ENCODE results near the gene FALEC. TPM values are rescaled to one million over a fixed set of nuclear protein-coding genes. Genes with fewer than 3 reads are reported as not detected.

The FALEC gene
- total RNA-seq, 4 donors from 2014 or later = not detected

DNA sequence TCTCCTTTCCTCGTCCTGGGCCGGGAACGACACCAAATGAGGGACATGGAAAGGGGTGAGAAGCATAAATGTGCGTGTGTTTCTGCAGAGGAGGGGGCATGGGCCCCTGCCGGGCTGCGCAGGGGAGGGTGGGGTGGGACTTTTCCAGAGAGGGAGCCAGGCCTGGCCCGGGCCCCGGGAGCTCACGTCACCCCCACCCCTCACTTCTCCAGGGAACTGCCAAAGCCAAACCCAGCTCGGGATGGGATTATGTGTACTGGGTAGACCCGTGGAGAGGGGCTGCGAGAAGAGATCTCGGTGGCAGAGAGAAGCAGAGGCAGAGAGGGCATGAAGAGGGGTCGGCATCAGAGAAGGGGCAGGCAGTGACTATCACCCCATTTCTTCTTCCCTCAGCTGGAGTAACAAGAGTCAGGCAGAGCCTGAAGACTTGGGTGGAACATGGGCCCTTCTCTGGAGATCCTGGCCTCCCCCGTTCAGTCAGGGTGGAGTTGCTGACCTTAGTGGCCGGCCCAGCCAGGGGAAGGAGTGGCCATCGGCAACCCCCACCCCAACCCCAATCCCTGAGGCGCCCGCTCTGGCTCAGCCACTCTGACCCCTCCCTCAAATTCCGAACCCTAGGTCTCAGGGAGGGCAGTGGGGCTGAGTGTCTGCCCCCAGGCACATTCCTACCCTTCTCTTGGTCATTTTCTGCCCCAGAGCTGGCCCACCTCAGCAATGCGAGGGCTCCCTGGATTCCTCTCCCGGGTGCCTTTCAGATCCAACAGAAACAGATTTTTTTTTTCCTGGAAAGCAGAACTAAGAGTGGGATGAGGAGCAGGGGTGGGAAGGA, 34.9 kb downstream of the FALEC start:
- H3K27me3 ChIP-seq = peaks cover 3% of the 10 kb centered on the region
- in situ Hi-C loops (cut with MboI; ENCODE audit: low pct_ligation_motif_present in 1 of 4, low pct_unique_long_range_greater_than_20kb in 1 of 4, low sequenced_read_pairs in 3 of 4) (no loop called here), intact Hi-C loops (cut with DNase I; ENCODE audit: low total_unique reads) (no loop called here)
- no peaks in the 10 kb centered on the region for H3K36me3 ChIP-seq
- H3K9me3 ChIP-seq = no peaks in the 10 kb centered on the region
- peak overlapping the region; percentile 79 to 86 (median 84) for H3K27ac ChIP-seq
- WGBS, 2 donors (ENCODE audit: low coverage in 1 of 2) = 53 to 60% methylated on average over 1 to 19 of the region's 22 CpGs
- peak; percentile 19 for DNase-seq
- H3K4me1 ChIP-seq = peaks cover 6 to 45% (median 37%) of the 10 kb centered on the region in 4 donors
- peak overlapping the region in 2 of 4 donors; percentile 58 to 65 for H3K4me3 ChIP-seq
- TF ChIP-seq EP300 (IDR thresholded peaks at IDR 0.05; ENCODE audit: low read depth) = no peak
- peak in 1 of 3 donors; percentile 4 for TF ChIP-seq POLR2AphosphoS5 (IDR thresholded peaks at IDR 0.05)

DNA sequence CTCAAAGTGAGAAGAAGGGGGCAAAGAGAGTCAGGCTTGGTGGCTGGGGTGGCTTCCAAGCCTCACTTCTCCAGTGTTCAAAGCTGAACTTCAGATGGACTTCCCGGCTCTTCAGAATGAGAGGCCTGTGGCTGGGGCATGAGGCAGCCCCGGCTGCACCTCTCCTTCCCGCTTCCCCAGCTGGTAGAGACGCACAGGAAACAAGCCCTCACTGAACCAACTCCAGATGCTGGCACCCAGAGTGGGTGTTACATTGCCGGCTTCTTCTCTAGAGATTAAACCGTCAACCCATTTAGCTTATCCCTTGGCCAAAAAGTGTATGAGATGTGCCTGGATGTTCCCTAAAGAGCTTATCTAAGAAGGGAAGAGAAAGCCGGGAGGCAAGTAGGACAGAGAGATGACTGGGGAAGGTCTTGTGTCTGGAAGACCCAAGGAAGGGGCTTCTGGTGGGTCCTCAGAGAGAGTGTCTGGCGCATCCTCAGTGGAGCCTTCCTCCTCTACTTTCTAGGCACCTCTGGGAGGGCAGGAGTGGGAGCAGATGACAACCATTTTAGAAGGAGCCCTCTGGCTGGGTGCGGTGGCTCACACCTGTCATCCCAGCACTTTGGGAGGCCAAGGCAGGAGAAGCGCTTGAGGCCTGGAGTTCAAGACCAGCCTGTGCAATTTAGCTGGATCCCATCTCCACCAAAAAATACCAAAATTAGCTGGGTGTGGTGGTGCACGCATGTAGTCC, 35.7 kb downstream of the FALEC start:
- intact Hi-C loops (cut with DNase I; ENCODE audit: low total_unique reads) (no loop called here), in situ Hi-C loops (cut with MboI; ENCODE audit: low pct_ligation_motif_present in 1 of 4, low pct_unique_long_range_greater_than_20kb in 1 of 4, low sequenced_read_pairs in 3 of 4) (no loop called here)
- Histone ChIP-seq H3K4me1 (peaks cover 6 to 45% (median 37%) of the 10 kb centered on the region in 4 donors), H3K27ac (peak overlapping the region; percentile 79 to 86 (median 84)), H3K27me3 (peaks cover 3% of the 10 kb centered on the region), H3K9me3 (no peaks in the 10 kb centered on the region), H3K36me3 (no peaks in the 10 kb centered on the region), H3K4me3 (no peak overlapping the region)
- peak; percentile 21 for DNase-seq
- 74 to 81% methylated on average over 7 to 11 of the region's 11 CpGs for WGBS, 2 donors (ENCODE audit: low coverage in 1 of 2)
- no peak for TF ChIP-seq POLR2AphosphoS5 (IDR thresholded peaks at IDR 0.05)
- TF ChIP-seq POLR2A (IDR thresholded peaks at IDR 0.05) = no peak
- TF ChIP-seq EP300 (IDR thresholded peaks at IDR 0.05; ENCODE audit: low read depth) = no peak
- TF ChIP-seq, protein P1, sequence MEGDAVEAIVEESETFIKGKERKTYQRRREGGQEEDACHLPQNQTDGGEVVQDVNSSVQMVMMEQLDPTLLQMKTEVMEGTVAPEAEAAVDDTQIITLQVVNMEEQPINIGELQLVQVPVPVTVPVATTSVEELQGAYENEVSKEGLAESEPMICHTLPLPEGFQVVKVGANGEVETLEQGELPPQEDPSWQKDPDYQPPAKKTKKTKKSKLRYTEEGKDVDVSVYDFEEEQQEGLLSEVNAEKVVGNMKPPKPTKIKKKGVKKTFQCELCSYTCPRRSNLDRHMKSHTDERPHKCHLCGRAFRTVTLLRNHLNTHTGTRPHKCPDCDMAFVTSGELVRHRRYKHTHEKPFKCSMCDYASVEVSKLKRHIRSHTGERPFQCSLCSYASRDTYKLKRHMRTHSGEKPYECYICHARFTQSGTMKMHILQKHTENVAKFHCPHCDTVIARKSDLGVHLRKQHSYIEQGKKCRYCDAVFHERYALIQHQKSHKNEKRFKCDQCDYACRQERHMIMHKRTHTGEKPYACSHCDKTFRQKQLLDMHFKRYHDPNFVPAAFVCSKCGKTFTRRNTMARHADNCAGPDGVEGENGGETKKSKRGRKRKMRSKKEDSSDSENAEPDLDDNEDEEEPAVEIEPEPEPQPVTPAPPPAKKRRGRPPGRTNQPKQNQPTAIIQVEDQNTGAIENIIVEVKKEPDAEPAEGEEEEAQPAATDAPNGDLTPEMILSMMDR (IDR thresholded peaks at IDR 0.05) = no peak

DNA sequence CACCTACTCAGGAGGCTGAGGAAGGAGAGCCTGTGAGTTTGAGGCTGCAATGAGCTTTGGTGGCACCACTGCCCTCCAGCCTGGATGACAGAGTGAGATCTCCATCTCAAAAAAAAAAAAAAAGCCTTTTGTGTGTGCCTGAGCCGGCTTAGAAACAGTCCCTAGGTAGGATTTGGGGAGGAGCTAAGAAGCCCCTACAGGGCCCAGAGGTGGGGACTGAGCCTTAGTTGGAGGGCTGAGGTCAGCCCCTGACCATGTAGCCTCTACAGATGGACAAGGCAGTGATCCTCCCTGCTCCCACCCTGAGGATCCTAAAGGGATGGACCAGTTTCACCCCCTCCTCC, 36.2 kb downstream of the FALEC start:
- 38 to 55% methylated on average over 1 of the region's 1 CpG for WGBS, 2 donors (ENCODE audit: low coverage in 1 of 2)
- Histone ChIP-seq H3K4me1 (peaks cover 6 to 45% (median 37%) of the 10 kb centered on the region in 4 donors), H3K9me3 (no peaks in the 10 kb centered on the region), H3K36me3 (no peaks in the 10 kb centered on the region), H3K27me3 (peaks cover 3% of the 10 kb centered on the region), H3K27ac (peak overlapping the region; percentile 79 to 86 (median 84)), H3K4me3 (no peak overlapping the region)
- TF ChIP-seq, protein P1 (IDR thresholded peaks at IDR 0.05) = no peak
- TF ChIP-seq POLR2AphosphoS5 (IDR thresholded peaks at IDR 0.05) = no peak
- TF ChIP-seq POLR2A (IDR thresholded peaks at IDR 0.05) = no peak
- no peak for TF ChIP-seq EP300 (IDR thresholded peaks at IDR 0.05; ENCODE audit: low read depth)
- intact Hi-C loops (cut with DNase I; ENCODE audit: low total_unique reads) = no loop called here
- in situ Hi-C loops (cut with MboI; ENCODE audit: low pct_ligation_motif_present in 1 of 4, low pct_unique_long_range_greater_than_20kb in 1 of 4, low sequenced_read_pairs in 3 of 4) = no loop called here
- no peak for DNase-seq

DNA sequence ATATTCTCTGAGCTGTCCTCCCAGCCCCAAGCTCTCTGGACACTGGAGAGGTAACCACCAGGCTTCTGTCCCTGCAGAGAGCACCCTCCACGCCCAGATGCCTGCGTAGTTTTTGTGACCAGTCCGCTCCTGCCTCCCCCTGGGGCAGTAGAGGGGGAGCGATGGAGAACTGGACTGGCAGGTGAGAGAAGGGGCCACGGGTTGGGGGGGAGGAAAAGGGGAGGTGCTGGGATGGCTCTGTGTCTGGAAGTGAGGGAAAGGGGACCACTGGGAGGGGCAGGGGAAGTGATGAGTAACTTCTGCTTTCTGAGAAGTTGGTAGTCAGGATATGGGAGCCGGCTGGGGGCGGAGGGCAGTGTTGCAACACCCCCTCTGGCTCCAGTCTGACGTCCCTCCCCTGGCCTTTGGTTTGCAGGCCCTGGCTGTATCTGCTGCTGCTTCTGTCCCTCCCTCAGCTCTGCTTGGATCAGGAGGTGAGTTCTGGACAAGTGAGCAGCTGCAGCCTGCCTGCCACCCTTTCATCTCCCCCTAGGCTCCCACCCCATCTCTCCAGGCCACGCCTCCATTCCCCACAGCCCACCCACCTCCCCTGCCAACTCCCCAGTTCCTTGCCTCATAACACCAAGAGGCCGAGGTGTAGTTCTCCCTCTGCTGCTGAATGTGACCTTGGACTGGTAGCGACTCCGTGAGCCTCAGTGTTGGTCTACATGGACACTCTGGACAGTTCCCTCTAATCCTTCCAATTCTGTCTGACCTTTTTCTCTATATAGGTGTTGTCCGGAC, 36.8 kb downstream of the FALEC start:
- Histone ChIP-seq H3K36me3 (no peaks in the 10 kb centered on the region), H3K27me3 (peaks cover 3% of the 10 kb centered on the region), H3K9me3 (no peaks in the 10 kb centered on the region), H3K4me1 (peaks cover 6 to 45% (median 37%) of the 10 kb centered on the region in 4 donors), H3K4me3 (no peak overlapping the region), H3K27ac (peak overlapping the region; percentile 79 to 86 (median 84))
- in situ Hi-C loops (cut with MboI; ENCODE audit: low pct_ligation_motif_present in 1 of 4, low pct_unique_long_range_greater_than_20kb in 1 of 4, low sequenced_read_pairs in 3 of 4) = no loop called here
- DNase-seq = peak; percentile 78
- WGBS, 2 donors (ENCODE audit: low coverage in 1 of 2) = 51% methylated on average over 13 of the region's 13 CpGs; no CpG with 5 or more reads in 1 of the 2 donors
- intact Hi-C loops (cut with DNase I; ENCODE audit: low total_unique reads) = no loop called here
- TF ChIP-seq, protein P1 (IDR thresholded peaks at IDR 0.05) = no peak
- TF ChIP-seq EP300 (IDR thresholded peaks at IDR 0.05; ENCODE audit: low read depth) (peak; percentile 46), POLR2AphosphoS5 (IDR thresholded peaks at IDR 0.05) (peak; percentile 50 to 62 (median 56)), POLR2A (IDR thresholded peaks at IDR 0.05) (no peak)
